ENCODE data around the gene XPR1.

GRCh38 chr1:180854001-180854400 is 222.2 kb downstream of the XPR1 start:
- TF ChIP-seq, protein P1, sequence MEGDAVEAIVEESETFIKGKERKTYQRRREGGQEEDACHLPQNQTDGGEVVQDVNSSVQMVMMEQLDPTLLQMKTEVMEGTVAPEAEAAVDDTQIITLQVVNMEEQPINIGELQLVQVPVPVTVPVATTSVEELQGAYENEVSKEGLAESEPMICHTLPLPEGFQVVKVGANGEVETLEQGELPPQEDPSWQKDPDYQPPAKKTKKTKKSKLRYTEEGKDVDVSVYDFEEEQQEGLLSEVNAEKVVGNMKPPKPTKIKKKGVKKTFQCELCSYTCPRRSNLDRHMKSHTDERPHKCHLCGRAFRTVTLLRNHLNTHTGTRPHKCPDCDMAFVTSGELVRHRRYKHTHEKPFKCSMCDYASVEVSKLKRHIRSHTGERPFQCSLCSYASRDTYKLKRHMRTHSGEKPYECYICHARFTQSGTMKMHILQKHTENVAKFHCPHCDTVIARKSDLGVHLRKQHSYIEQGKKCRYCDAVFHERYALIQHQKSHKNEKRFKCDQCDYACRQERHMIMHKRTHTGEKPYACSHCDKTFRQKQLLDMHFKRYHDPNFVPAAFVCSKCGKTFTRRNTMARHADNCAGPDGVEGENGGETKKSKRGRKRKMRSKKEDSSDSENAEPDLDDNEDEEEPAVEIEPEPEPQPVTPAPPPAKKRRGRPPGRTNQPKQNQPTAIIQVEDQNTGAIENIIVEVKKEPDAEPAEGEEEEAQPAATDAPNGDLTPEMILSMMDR (IDR thresholded peaks at IDR 0.05), result no peak
- TF ChIP-seq POLR2AphosphoS5 (IDR thresholded peaks at IDR 0.05) (no peak), POLR2A (IDR thresholded peaks at IDR 0.05) (no peak)
